K562 (cell line): ENCODE measurements around the gene GAS2L2. TPM values are rescaled to one million over a fixed set of nuclear protein-coding genes. Genes with fewer than 3 reads are reported as not detected.
A peak's percentile ranks its signal among the peaks of the same experiment; 100 is the strongest.

Experiments used
- ATAC-seq: fragments of 200-7000 bp; cut with Tn5 transposase; 3 replicates; pipeline ENCODE4 v1.9.1; 2020; ENCODE audit warnings: moderate library complexity
- BruUV-seq: library from RNA; stranded (reverse); fragments of 400-500 nt; replicated peaks from 2 replicates; lab custom pipeline; 2021; lab: Mats Ljungman, UMichigan
- CTCF ChIA-PET: fragments of 300-600 bp; formaldehyde crosslinking; extraction: SDS; loops from one replicate; lab custom pipeline; 2021; ENCODE audit warnings: low intra/inter-chr PET ratio; lab: Yijun Ruan, JAX
- POLR2A ChIA-PET: fragments of 300-600, 350-650 bp; sonication (Branson Sonifier 250); formaldehyde crosslinking; extraction: SDS; loops from one replicate; lab custom pipeline; 2021; ENCODE audit warnings: antibody characterized with exemption, inconsistent platforms; lab: Yijun Ruan, JAX
- DNase-seq, 4 experiments: peaks; one replicate each; pipeline versions ENCODE4 v3.0.0 to v3.0.0-alpha.2; 2011 to 2018; ENCODE audit warnings: low spot score in 3 of 4, mixed read lengths in 3 of 4; ENCODE audit errors: extremely low read depth in 1 of 4
- FAIRE-seq: peaks from 2 replicates; lab custom pipeline; 2011; peaks lifted over from hg19 to GRCh38; lab: Jason Lieb, UNC
- H2AFZ ChIP-seq: 2 replicates; pipeline ENCODE4 v1.6.0; 2011; ENCODE audit warnings: low read depth, low read length, control low read depth, inconsistent platforms
- H3K27ac ChIP-seq: fragments of 200-600 bp; 3 replicates; pipeline ENCODE4 v1.8.0; 2011; ENCODE audit warnings: low read depth, mild to moderate bottlenecking, control low read depth, inconsistent platforms, low read length, moderate library complexity, mixed read lengths; ENCODE audit errors: extremely low read depth
- H3K27me3 ChIP-seq, 2 experiments: fragments of 300-600 bp in 1 of 2; 2 replicates in 1 of 2; 3 replicates in 1 of 2; pipeline versions ENCODE4 v1.6.0 to v1.8.0; 2011; ENCODE audit warnings: inconsistent platforms in 2 of 2, low read length in 2 of 2, mild to moderate bottlenecking in 1 of 2, mixed read lengths in 1 of 2, moderate library complexity in 1 of 2; ENCODE audit not compliant: control insufficient read depth in 2 of 2, insufficient read depth in 2 of 2
- H3K36me3 ChIP-seq: fragments of 300-600 bp; 3 replicates; pipeline ENCODE4 v1.8.0; 2011; ENCODE audit warnings: mild to moderate bottlenecking, low read length, inconsistent platforms; ENCODE audit not compliant: control insufficient read depth, insufficient read depth
- H3K4me1 ChIP-seq, 2 experiments: fragments of 200-600 bp in 1 of 2; replicated peaks in 1 of 2; 2 replicates in 1 of 2; 3 replicates in 1 of 2; pipeline versions ENCODE4 v1.5.1 to v1.8.0; 2011; ENCODE audit warnings: inconsistent platforms in 2 of 2, low read length in 2 of 2, mild to moderate bottlenecking in 1 of 2, mixed read lengths in 1 of 2, moderate library complexity in 1 of 2; ENCODE audit not compliant: control insufficient read depth in 2 of 2, insufficient read depth in 2 of 2
- H3K4me2 ChIP-seq: 2 replicates; pipeline ENCODE4 v1.6.1; 2011; ENCODE audit warnings: low read length, control low read depth, inconsistent platforms, mixed read lengths; ENCODE audit not compliant: insufficient read depth
- H3K4me3 ChIP-seq: fragments of 200-600 bp; sonication (generic), shearing (Covaris generic); 2 replicates; pipeline ENCODE4 v1.5.1; 2016; ENCODE audit warnings: control low read depth, inconsistent platforms
- H3K79me2 ChIP-seq: fragments of 200-600 bp; 3 replicates; pipeline ENCODE4 v1.8.0; 2011; ENCODE audit warnings: low read length, inconsistent platforms; ENCODE audit not compliant: control insufficient read depth, insufficient read depth
- H3K9ac ChIP-seq, 2 experiments: 2 replicates each; pipeline versions ENCODE4 v1.6.0 to v1.6.1; 2011; ENCODE audit warnings: low read depth in 2 of 2, low read length in 2 of 2, control low read depth in 1 of 2, inconsistent platforms in 1 of 2, mild to moderate bottlenecking in 1 of 2, mixed read lengths in 1 of 2; ENCODE audit not compliant: insufficient read depth in 1 of 2
- H3K9me1 ChIP-seq: one replicate; pipeline ENCODE4 v1.6.0; 2011; ENCODE audit warnings: inconsistent platforms, mild to moderate bottlenecking, low read length, moderate library complexity; ENCODE audit not compliant: control insufficient read depth, insufficient read depth
- H3K9me3 ChIP-seq: replicated peaks from 2 replicates; pipeline ENCODE4 v1.5.1; 2011; ENCODE audit warnings: low read depth, low read length, inconsistent platforms; ENCODE audit not compliant: control insufficient read depth, insufficient read depth
- H4K20me1 ChIP-seq: replicated peaks from 2 replicates; pipeline ENCODE4 v1.6.1; 2011; ENCODE audit warnings: low read length, inconsistent platforms, mixed read lengths; ENCODE audit not compliant: control insufficient read depth, insufficient read depth
- ATF6 ChIP-seq: sonication (generic); formaldehyde crosslinking; IDR thresholded peaks from 2 replicates; pipeline ENCODE4 v1.4.0; 2020; ENCODE audit warnings: mild to moderate bottlenecking, missing genetic modification reagents
- E2F5 ChIP-seq: sonication (generic); formaldehyde crosslinking; IDR thresholded peaks from 2 replicates; pipeline ENCODE4 v1.8.0; 2022; ENCODE audit warnings: mild to moderate bottlenecking, missing genetic modification reagents
- HMG20A ChIP-seq: fragments of 450-650 bp; formaldehyde crosslinking; conservative IDR thresholded peaks from 2 replicates; pipeline ENCODE4 v1.4.0; 2020; ENCODE audit warnings: mild to moderate bottlenecking, mixed read lengths
- MEF2D ChIP-seq: conservative IDR thresholded peaks from 2 replicates; pipeline ENCODE4 v1.6.1; 2016; ENCODE audit warnings: low read depth, missing genetic modification characterization, missing compliant biosample characterization
- MLX ChIP-seq, 2 experiments: fragments of 450-650 bp in 1 of 2; sonication (generic) in 1 of 2; formaldehyde crosslinking; conservative IDR thresholded peaks; 2 replicates each; pipeline versions ENCODE4 v1.4.0 to v1.8.1; 2020 to 2022; ENCODE audit warnings: mild to moderate bottlenecking in 1 of 2, missing genetic modification reagents in 1 of 2
- RCOR1 ChIP-seq, 2 experiments: IDR thresholded peaks; 2 replicates each; pipeline ENCODE4 v1.6.1; 2012; ENCODE audit warnings: low read depth in 2 of 2, low read length in 2 of 2, borderline replicate concordance in 1 of 2, improper control_type of control experiment in 1 of 2
- SIX5 ChIP-seq, 2 experiments: IDR thresholded peaks; 2 replicates each; pipeline ENCODE4 v1.6.1; 2011; ENCODE audit warnings: low read length in 2 of 2, borderline replicate concordance in 1 of 2, low read depth in 1 of 2, mild to moderate bottlenecking in 1 of 2, moderate library complexity in 1 of 2; ENCODE audit not compliant: insufficient read depth in 1 of 2
- TSHZ1 ChIP-seq: fragments of 250-450 bp; sonication (Bioruptor Pico); IDR thresholded peaks from 2 replicates; pipeline ENCODE4 v1.4.0; 2020; ENCODE audit warnings: mild to moderate bottlenecking, moderate library complexity
- ZEB2 ChIP-seq: fragments of 450-650 bp; IDR thresholded peaks from 2 replicates; pipeline ENCODE4 v1.6.1; 2016
- ZNF280A ChIP-seq: fragments of 450-650 bp; IDR thresholded peaks from 2 replicates; pipeline ENCODE4 v1.6.1; 2018; ENCODE audit warnings: mild to moderate bottlenecking, low read depth; ENCODE audit not compliant: partially characterized antibody
- WGBS: fragments of 100-300 bp; shearing (Covaris generic); methylation state at CpG from one replicate; pipeline ENCODE4 v1.1.6; 2016; ENCODE audit warnings: low coverage, mixed read lengths; ENCODE audit not compliant: insufficient coverage; ENCODE audit errors: missing lambda C conversion rate; 5-methylcytosine and 5-hydroxymethylcytosine counted together
- in situ Hi-C: fragments of 300-500 bp; cut with MboI; formaldehyde crosslinking; loops from 4 replicates; pipeline ENCODE4 v1.15.0; 2018; ENCODE audit warnings: inconsistent platforms, mixed read lengths
- intact Hi-C: fragments of 100-400 bp; cut with micrococcal nuclease; formaldehyde crosslinking; loops from 2 replicates; pipeline ENCODE4 v1.14.2; 2022
- polyA plus RNA-seq, 8 experiments: library from polyadenylated mRNA; depleted of rRNA in 4 of 8; stranded (reverse) in 5 of 8; unstranded in 3 of 8; fragments of >200 nt; fragmentation: Nextera tagmentation in 2 of 8; fragmentation: Illumina TruSeq in 1 of 8; extraction: Ambion mirVana in 2 of 8; extraction: Trizol in 1 of 8; gene quantifications; 2 replicates each; pipeline versions ENCODE4 v1.2.1 to v1.2.3, GENCODE V29; 2011 to 2014; ENCODE audit warnings: inconsistent platforms in 1 of 8, missing spikeins in 1 of 8
- total RNA-seq, 7 experiments: library from RNA; depleted of rRNA in 6 of 7; stranded (reverse); fragments of >200 nt in 6 of 7; fragmentation: Illumina TruSeq in 2 of 7; extraction: Trizol in 2 of 7; gene quantifications; 2 replicates each; pipeline versions ENCODE4 v1.2.1 to v1.2.3, GENCODE V29; 2011 to 2021; ENCODE audit warnings: low replicate concordance in 1 of 7

The GAS2L2 gene
- total and polyA plus RNA-seq, 9 of the 15 experiments (the other 6 are each of a cell fraction or from before 2014, with no cell fraction given): not detected

GRCh38 chr17:35708951-35709350 is 44.1 kb downstream of the GAS2L2 start (continued):
- TF ChIP-seq MEF2D (tag): no peak
- no peak for TF ChIP-seq RCOR1 (IDR thresholded peaks at IDR 0.05; ENCODE audit: borderline replicate concordance in 1 of 2, low read depth in 2 of 2, low read length in 2 of 2)
- TF ChIP-seq ZNF280A: no peak
- no peak for TF ChIP-seq HMG20A (CRISPR knock-in tag)
- TF ChIP-seq SIX5 (IDR thresholded peaks at IDR 0.05; ENCODE audit: borderline replicate concordance in 1 of 2, insufficient read depth in 1 of 2, low read depth in 1 of 2, low read length in 2 of 2): no peak

GRCh38 chr17:35708149-35708548 is 44.9 kb downstream of the GAS2L2 start:
- Histone ChIP-seq H3K79me2 (no peaks in the 10 kb centered on the region), H3K9me3 (no peaks in the 10 kb centered on the region), H3K9ac (no peak overlapping the region), H3K27ac (no peak overlapping the region), H3K27me3 (no peaks in the 10 kb centered on the region), H3K36me3 (peaks cover 60% of the 10 kb centered on the region), H3K4me1 (no peaks in the 10 kb centered on the region), H3K4me2 (no peak overlapping the region), H3K9me1 (no peaks in the 10 kb centered on the region), H3K4me3 (no peak overlapping the region), H4K20me1 (no peaks in the 10 kb centered on the region), H2AFZ (no peak overlapping the region)
- POLR2A ChIA-PET: interaction anchor here (1.3 kb wide), 1 partner anchor 68 kb away, joined by 5 read pairs; no protein-coding TSS in a partner anchor
- in situ Hi-C loops: no loop called here
- CTCF ChIA-PET: no interaction called here
- no peak for FAIRE-seq
- ATAC-seq: peak; percentile 67
- WGBS: 76% methylated on average over 3 of the region's 3 CpGs
- DNase-seq: no peak
- BruUV-seq: no TSS peak
- intact Hi-C loops: no loop called here
- TF ChIP-seq E2F5 (CRISPR knock-in tag) (no peak), ZEB2 (no peak), MLX (CRISPR knock-in tag; conservative IDR thresholded peaks at IDR 0.05) (no peak), ATF6 (no peak), TSHZ1 (no peak)
